ENCODE data around the gene RABGEF1. TPM values are rescaled to one million over a fixed set of nuclear protein-coding genes. Genes with fewer than 3 reads are reported as not detected.
"Not testable (repeated sequence)": the region's sequence is repeated elsewhere in the genome, so short reads cannot be mapped to it uniquely, and the experiment has no call there.

The RABGEF1 gene
- total RNA-seq, 4 donors from 2014 or later, result 29.8 to 72.1 (median 49.5) TPM

GRCh38 chr7:66824041-66824440 is 83.5 kb downstream of the RABGEF1 start:
- TF ChIP-seq CTCF (IDR thresholded peaks at IDR 0.05), result no peak

DNA sequence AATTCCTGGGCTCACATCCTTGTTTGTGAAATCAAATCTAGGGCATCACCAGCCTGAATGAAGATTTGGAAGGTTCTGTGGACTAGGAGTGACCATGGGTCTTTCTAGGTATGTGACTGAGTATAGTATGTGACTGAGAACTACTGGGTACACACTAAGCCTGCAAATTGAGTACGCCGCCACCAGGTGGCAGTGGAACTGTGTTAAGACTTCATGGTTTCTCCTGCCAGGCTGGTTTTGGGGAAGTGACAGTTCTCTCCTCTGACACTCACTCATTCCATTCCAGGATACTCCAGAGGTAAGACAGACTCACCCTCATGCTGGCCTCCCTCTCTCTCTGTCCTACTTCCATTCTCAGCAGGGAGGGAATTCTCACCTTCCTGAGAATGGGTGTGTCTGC is 85.0 kb downstream of the RABGEF1 start:
- not testable (repeated sequence) for ATAC-seq (ENCODE audit: low FRiP score)

More at GRCh38 chr7:66824041-66824440, 83.5 kb downstream of the RABGEF1 start:
- DNase-seq (ENCODE audit: low spot score) (no peak), ATAC-seq (ENCODE audit: low FRiP score) (no peak)

GRCh38 chr7:66826649-66827048 is 86.1 kb downstream of the RABGEF1 start:
- DNase-seq (ENCODE audit: low spot score) (no peak), ATAC-seq (ENCODE audit: low FRiP score) (no peak)
- TF ChIP-seq CTCF (IDR thresholded peaks at IDR 0.05), result no peak

More for the DNA sequence above, 85.0 kb downstream of the RABGEF1 start:
- not testable (repeated sequence) for DNase-seq (ENCODE audit: low spot score)

GRCh38 chr7:66830976-66831375 is 90.4 kb downstream of the RABGEF1 start:
- DNase-seq (ENCODE audit: low spot score); ATAC-seq (ENCODE audit: low FRiP score): not testable (repeated sequence)

DNA sequence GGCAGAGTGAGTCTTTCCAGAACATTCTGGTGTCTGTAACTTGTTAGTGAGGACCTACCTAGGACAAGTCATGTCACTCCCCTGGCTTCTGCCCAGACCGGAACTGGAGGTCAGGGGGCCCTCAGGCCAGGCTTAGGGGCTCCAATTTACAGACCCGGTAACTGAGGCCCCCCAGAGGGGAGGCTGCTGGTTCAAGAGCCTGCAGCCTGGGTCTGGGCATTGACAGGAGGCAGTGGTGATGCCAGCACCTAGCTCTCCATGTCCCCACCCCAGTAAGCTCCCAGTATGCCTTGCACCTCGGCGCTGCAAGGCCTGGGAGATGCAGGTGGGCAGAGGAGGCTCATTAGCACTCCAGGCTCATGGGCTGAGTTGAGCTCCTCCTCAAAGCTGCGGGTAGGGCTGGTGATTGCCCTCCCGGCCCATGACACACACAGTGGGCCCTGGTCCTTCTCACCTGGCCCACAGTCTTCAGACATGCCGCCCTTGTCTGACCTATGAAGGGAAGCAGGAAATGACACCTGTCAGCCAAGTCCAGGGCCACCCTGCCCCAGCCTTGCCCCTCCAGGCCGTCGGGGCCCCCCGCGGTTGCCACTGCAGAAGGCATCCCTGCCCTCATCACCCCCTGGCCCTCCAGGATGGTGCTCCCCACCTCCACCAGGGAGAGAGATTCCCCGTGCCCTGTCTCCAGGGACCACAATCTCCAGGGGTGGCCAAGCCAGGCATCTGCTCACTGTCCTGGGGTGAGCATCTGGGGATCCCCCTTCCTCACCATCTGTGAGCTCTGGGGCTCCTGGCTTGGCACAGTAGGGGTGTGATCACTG is 92.2 kb downstream of the RABGEF1 start:
- no peak for TF ChIP-seq CTCF (IDR thresholded peaks at IDR 0.05)
- no peak for DNase-seq (ENCODE audit: low spot score)
- peak; percentile 28 for ATAC-seq (ENCODE audit: low FRiP score)

- no peak for TF ChIP-seq CTCF (IDR thresholded peaks at IDR 0.05)
- ATAC-seq (ENCODE audit: low FRiP score) (no peak), DNase-seq (ENCODE audit: low spot score) (no peak)
Observed at GRCh38 chr7:66837007-66837406, 96.5 kb downstream of the RABGEF1 start.

- ATAC-seq (ENCODE audit: low FRiP score) (no peak), DNase-seq (ENCODE audit: low spot score) (no peak)
- no peak for TF ChIP-seq CTCF (IDR thresholded peaks at IDR 0.05)
Observed at GRCh38 chr7:66837661-66838060, 97.1 kb downstream of the RABGEF1 start.

DNA sequence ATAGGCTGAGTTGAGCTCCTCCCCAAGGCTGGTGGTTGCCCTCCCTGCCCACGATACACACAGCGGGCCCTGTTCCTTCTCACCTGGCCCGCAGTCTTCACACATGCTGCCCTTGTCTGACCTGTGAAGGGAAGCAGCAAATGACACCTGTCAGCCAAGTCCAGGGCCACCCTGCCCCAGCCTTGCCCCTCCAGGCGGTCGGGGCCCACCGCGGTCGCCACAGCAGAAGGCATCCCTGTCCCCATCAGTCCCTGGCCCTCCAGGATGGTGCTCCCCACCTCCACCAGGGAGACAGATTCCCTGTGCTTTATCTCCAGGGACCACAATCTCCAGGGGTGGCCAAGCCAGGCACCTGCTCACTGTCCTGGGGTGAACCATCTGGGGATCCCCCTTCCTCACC is 99.3 kb downstream of the RABGEF1 start:
- ATAC-seq (ENCODE audit: low FRiP score) (no peak), DNase-seq (ENCODE audit: low spot score) (no peak)
- TF ChIP-seq CTCF (IDR thresholded peaks at IDR 0.05), result no peak
